AG04449 (cell line): ENCODE data around the gene TAGLN2.

Experiments
- CTCF ChIA-PET: fragments of 350-600 bp; formaldehyde crosslinking; extraction: SDS; loops from one replicate; lab custom pipeline; 2021; ENCODE audit warnings: antibody characterized with exemption; lab: Yijun Ruan, JAX
- POLR2A ChIA-PET: fragments of 400-600, 350-600 bp; formaldehyde crosslinking; extraction: SDS; loops from one replicate; lab custom pipeline; 2020; ENCODE audit warnings: antibody characterized with exemption, inconsistent platforms; lab: Yijun Ruan, JAX
- DNase-seq: peaks from one replicate; pipeline ENCODE4 v3.0.0-alpha.2; 2010; ENCODE audit warnings: low read depth, low spot score
- H3K4me3 ChIP-seq: 2 replicates; pipeline ENCODE4 v1.5.1; 2011; ENCODE audit warnings: low read depth, mild to moderate bottlenecking, control low read depth, low read length
- CTCF ChIP-seq: IDR thresholded peaks from one replicate; pipeline ENCODE4 v1.5.1; 2011; ENCODE audit warnings: mild to moderate bottlenecking, moderate library complexity, low read length, control low read depth, inconsistent platforms; ENCODE audit not compliant: insufficient read depth; ENCODE audit errors: missing control alignments

TAGLN2 gene

GRCh38 chr1:159952932-159953331, 27.6 kb upstream of the TAGLN2 start:
- POLR2A ChIA-PET: no interaction called here
- DNase-seq: no peak
- TF ChIP-seq CTCF: no peak
- no peak overlapping the region for H3K4me3 ChIP-seq
- CTCF ChIA-PET: interaction anchor here (1.8 to 14.9 kb wide), 3 partner anchors 16 to 133 kb away, joined by 5 to 220 read pairs (median 161); no protein-coding TSS in a partner anchor

GRCh38 chr1:159951551-159951950, 26.2 kb upstream of the TAGLN2 start:
- CTCF ChIA-PET: interaction anchor here (14.6 to 14.9 kb wide), 2 partner anchors 15 to 55 kb away, joined by 161 to 220 read pairs; no protein-coding TSS in a partner anchor
- POLR2A ChIA-PET: no interaction called here

DNA sequence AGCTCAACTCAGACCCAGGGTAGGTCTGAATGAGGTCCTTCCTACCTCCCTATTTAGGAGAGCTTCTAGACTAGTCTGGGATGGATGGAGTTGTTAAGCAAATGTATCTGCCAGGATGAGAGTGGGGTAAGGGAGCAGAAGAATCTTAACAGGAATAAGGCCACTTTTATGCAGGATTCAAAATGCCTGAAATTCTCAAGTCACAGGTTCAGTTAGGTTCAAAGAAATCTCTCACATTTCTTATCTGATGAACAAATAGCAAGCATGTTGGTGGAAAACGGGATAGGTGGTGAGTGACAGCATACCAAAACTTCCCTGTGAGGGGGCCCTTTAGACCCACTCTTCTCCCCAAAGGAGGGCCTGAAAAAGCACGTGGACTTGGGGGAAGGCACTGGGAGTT, 25.7 kb upstream of the TAGLN2 start:
- DNase-seq: no peak
- H3K4me3 ChIP-seq: no peak overlapping the region
- CTCF ChIA-PET: interaction anchor here (14.6 to 14.9 kb wide), 2 partner anchors 15 to 56 kb away, joined by 161 to 220 read pairs; no protein-coding TSS in a partner anchor
- TF ChIP-seq CTCF: no peak
- POLR2A ChIA-PET: no interaction called here

More at GRCh38 chr1:159951551-159951950, 26.2 kb upstream of the TAGLN2 start:
- no peak for DNase-seq
- no peak for TF ChIP-seq CTCF
- no peak overlapping the region for H3K4me3 ChIP-seq

DNA sequence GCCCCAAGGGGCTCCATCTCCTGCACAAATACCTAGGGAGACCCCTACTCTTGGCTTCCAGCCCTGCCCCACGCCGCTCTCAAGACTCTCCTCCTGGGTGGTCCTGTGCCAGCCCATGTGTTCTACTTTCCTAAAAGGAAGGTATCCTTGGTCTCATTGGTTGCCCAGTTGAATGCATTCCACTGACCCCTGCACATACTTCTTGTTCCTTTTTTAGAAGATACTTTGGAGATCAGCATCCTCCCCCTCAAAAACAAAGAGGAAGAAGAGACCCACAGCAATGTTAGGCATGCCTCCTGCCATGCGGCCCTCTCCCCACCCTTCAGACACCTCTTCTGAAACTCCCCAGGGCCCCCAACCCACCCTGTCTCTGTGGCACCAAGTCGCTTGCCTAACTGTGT, 24.7 kb upstream of the TAGLN2 start:
- H3K4me3 ChIP-seq: no peak overlapping the region
- ChIA-PET CTCF (interaction anchor here (0.8 to 14.9 kb wide), 4 partner anchors 8 to 57 kb away, joined by 3 to 220 read pairs (median 82); no protein-coding TSS in a partner anchor), POLR2A (no interaction called here)
- no peak for DNase-seq
- no peak for TF ChIP-seq CTCF

GRCh38 chr1:159949123-159949522, 23.8 kb upstream of the TAGLN2 start:
- no peak for TF ChIP-seq CTCF
- no peak overlapping the region for H3K4me3 ChIP-seq
- CTCF ChIA-PET: interaction anchor here (0.8 to 14.9 kb wide), 4 partner anchors 9 to 58 kb away, joined by 3 to 220 read pairs (median 82); no protein-coding TSS in a partner anchor
- POLR2A ChIA-PET: no interaction called here
- DNase-seq: no peak

DNA sequence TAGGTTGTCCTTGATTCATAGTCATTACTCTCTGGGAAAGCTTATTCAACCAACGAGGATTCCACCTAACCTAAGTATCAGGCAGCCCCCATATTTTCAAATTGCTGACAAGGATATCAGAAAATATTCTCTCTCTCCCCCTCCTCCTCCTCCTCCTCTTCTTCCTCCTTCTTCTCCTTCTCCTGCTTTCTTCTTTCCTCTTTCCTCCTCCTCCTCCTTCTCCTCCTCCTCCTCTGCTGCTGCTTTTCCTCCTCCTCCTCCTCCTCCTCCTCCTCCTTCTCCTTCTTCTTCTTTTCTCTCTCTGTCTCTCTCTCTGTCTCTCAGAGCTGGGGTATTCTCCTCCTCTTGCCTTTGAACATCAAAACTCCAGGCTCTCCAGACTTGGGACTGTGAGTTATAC, 22.6 kb upstream of the TAGLN2 start:
- DNase-seq: no peak
- CTCF ChIA-PET: interaction anchor here (14.6 to 14.9 kb wide), 2 partner anchors 11 to 59 kb away, joined by 161 to 220 read pairs; no protein-coding TSS in a partner anchor
- TF ChIP-seq CTCF: no peak
- POLR2A ChIA-PET: no interaction called here
- H3K4me3 ChIP-seq: no peak overlapping the region
